Activated B cell treated with CpG ODN at 0.5 μM for 24 hours (primary cell): ENCODE data around the gene WDR86. TPM values are rescaled to one million over a fixed set of nuclear protein-coding genes. Genes with fewer than 3 reads are reported as not detected.
A peak's percentile ranks its signal among the peaks of the same experiment; 100 is the strongest.

Source experiments
- ATAC-seq: fragments of 200-7000 bp; cut with Tn5 transposase; one replicate; pipeline ENCODE4 v1.10.0; 2021; ENCODE audit warnings: low read depth, mild to moderate bottlenecking, moderate library complexity
- CTCF ChIA-PET: fragments of 350-600 bp; sonication (Branson Sonifier 250); formaldehyde crosslinking; loops from one replicate; lab custom pipeline; 2021; ENCODE audit warnings: antibody characterized with exemption; lab: Charles Lee
- POLR2A ChIA-PET: fragments of 350-600 bp; sonication (Branson Sonifier 250); formaldehyde crosslinking; loops from one replicate; lab custom pipeline; 2021; ENCODE audit warnings: antibody characterized with exemption; lab: Charles Lee
- DNase-seq: peaks from one replicate; pipeline ENCODE4 v3.0.0; 2022
- H3K27ac Mint-ChIP-seq: one replicate; pipeline ENCODE4 v1.8.0; 2020; ENCODE audit warnings: mixed read lengths
- H3K27me3 Mint-ChIP-seq: one replicate; pipeline ENCODE4 v1.8.0; 2021; ENCODE audit warnings: mixed read lengths
- H3K36me3 Mint-ChIP-seq: one replicate; pipeline ENCODE4 v1.8.0; 2021; ENCODE audit warnings: low read depth, mixed read lengths
- H3K4me1 Mint-ChIP-seq: one replicate; pipeline ENCODE4 v1.8.0; 2021; ENCODE audit warnings: mixed read lengths
- H3K4me3 Mint-ChIP-seq: one replicate; pipeline ENCODE4 v1.8.0; 2020; ENCODE audit warnings: mild to moderate bottlenecking, mixed read lengths
- H3K9me3 Mint-ChIP-seq: one replicate; pipeline ENCODE4 v1.8.0; 2020; ENCODE audit warnings: mixed read lengths
- CTCF ChIP-seq: fragments of 200-600 bp; IDR thresholded peaks from one replicate; pipeline ENCODE4 v1.8.0; 2022; ENCODE audit warnings: antibody characterized with exemption, mild to moderate bottlenecking
- intact Hi-C: fragments of 100-400 bp; cut with micrococcal nuclease; formaldehyde crosslinking; loops from one replicate; pipeline ENCODE4 v1.15.1; 2024
- total RNA-seq: library from RNA; stranded (reverse); gene quantifications from 2 replicates; pipeline ENCODE4 v1.2.3, GENCODE V29; 2022

WDR86 gene
- total RNA-seq, 1 donor from 2014 or later: 0.33 TPM

- H3K27ac Mint-ChIP-seq: no peak overlapping the region
- no peaks in the 10 kb centered on the region for H3K9me3 Mint-ChIP-seq
- H3K4me1 Mint-ChIP-seq: peaks cover 13% of the 10 kb centered on the region
- peaks cover 11% of the 10 kb centered on the region for H3K27me3 Mint-ChIP-seq
- no peaks in the 10 kb centered on the region for H3K36me3 Mint-ChIP-seq
- no peak for TF ChIP-seq CTCF
- ATAC-seq: no peak
- intact Hi-C loops: no loop called here
- no peak for DNase-seq
- no peak overlapping the region for H3K4me3 Mint-ChIP-seq
- CTCF ChIA-PET: no interaction called here
- POLR2A ChIA-PET: no interaction called here
These were observed 22.0 kb upstream of the WDR86 start for GRCh38 chr7:151431768-151432311.

- intact Hi-C loops: no loop called here
- POLR2A ChIA-PET: no interaction called here
These were observed 21.5 kb upstream of the WDR86 start for GRCh38 chr7:151431281-151431767.

GRCh38 chr7:151430391-151431205 is 20.8 kb upstream of the WDR86 start:
- Mint-ChIP-seq H3K9me3 (no peaks in the 10 kb centered on the region), H3K27me3 (peaks cover 13% of the 10 kb centered on the region), H3K36me3 (no peaks in the 10 kb centered on the region), H3K27ac (no peak overlapping the region), H3K4me1 (peaks cover 13% of the 10 kb centered on the region), H3K4me3 (no peak overlapping the region)
- no peak for TF ChIP-seq CTCF
- ChIA-PET POLR2A (no interaction called here), CTCF (no interaction called here)
- intact Hi-C loops: no loop called here
- DNase-seq: no peak
- no peak for ATAC-seq

More at GRCh38 chr7:151431281-151431767, 21.5 kb upstream of the WDR86 start:
- no peak for DNase-seq
- no peak overlapping the region for H3K27ac Mint-ChIP-seq
- H3K4me3 Mint-ChIP-seq: no peak overlapping the region
- TF ChIP-seq CTCF: no peak
- CTCF ChIA-PET: no interaction called here
- H3K27me3 Mint-ChIP-seq: peaks cover 13% of the 10 kb centered on the region
- H3K9me3 Mint-ChIP-seq: no peaks in the 10 kb centered on the region
- ATAC-seq: no peak
- peaks cover 13% of the 10 kb centered on the region for H3K4me1 Mint-ChIP-seq
- H3K36me3 Mint-ChIP-seq: no peaks in the 10 kb centered on the region

GRCh38 chr7:151429560-151430331 is 19.9 kb upstream of the WDR86 start:
- TF ChIP-seq CTCF: no peak
- peaks cover 13% of the 10 kb centered on the region for H3K4me1 Mint-ChIP-seq
- intact Hi-C loops: no loop called here
- POLR2A ChIA-PET: no interaction called here
- H3K27ac Mint-ChIP-seq: no peak overlapping the region
- CTCF ChIA-PET: no interaction called here
- peak; percentile 28 for ATAC-seq
- no peaks in the 10 kb centered on the region for H3K36me3 Mint-ChIP-seq
- no peak for DNase-seq
- H3K27me3 Mint-ChIP-seq: peaks cover 13% of the 10 kb centered on the region
- H3K9me3 Mint-ChIP-seq: no peaks in the 10 kb centered on the region
- H3K4me3 Mint-ChIP-seq: no peak overlapping the region

- POLR2A ChIA-PET: no interaction called here
- CTCF ChIA-PET: no interaction called here
- Mint-ChIP-seq H3K4me3 (no peak overlapping the region), H3K9me3 (no peaks in the 10 kb centered on the region), H3K36me3 (no peaks in the 10 kb centered on the region), H3K27me3 (peaks cover 13% of the 10 kb centered on the region), H3K27ac (no peak overlapping the region), H3K4me1 (peaks cover 13% of the 10 kb centered on the region)
- no peak for DNase-seq
- intact Hi-C loops: no loop called here
- TF ChIP-seq CTCF: no peak
- no peak for ATAC-seq
These were observed 19.4 kb upstream of the WDR86 start for GRCh38 chr7:151429237-151429559.
